ENCODE data around the gene HTT.

DNA sequence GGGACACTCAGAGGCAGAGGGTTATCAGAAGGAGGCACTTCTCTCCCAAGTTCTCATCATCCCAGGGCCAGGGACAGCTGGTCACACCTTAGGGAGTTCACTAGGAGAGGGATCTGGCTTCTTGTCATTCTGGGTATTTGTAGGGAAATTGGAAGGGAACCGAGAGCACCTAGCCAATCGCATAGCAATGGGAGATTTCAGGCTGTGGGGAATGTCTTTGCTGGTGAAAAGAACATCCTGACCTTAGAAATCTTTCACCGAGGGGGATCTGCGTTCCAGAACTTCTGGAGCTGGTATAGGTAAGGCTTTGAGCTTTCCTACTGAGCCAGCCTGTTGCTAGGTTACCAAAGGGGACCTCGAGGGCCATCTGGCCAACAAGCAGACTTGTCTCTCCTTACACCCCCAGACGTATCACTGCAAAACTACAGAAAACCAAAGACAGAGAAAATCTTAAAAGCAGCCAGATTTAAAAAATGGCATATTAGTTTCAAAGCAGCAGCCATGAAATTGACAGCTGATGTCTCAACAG lies 6.9 kb upstream of the HTT start:
- TF ChIP-seq, protein P1, sequence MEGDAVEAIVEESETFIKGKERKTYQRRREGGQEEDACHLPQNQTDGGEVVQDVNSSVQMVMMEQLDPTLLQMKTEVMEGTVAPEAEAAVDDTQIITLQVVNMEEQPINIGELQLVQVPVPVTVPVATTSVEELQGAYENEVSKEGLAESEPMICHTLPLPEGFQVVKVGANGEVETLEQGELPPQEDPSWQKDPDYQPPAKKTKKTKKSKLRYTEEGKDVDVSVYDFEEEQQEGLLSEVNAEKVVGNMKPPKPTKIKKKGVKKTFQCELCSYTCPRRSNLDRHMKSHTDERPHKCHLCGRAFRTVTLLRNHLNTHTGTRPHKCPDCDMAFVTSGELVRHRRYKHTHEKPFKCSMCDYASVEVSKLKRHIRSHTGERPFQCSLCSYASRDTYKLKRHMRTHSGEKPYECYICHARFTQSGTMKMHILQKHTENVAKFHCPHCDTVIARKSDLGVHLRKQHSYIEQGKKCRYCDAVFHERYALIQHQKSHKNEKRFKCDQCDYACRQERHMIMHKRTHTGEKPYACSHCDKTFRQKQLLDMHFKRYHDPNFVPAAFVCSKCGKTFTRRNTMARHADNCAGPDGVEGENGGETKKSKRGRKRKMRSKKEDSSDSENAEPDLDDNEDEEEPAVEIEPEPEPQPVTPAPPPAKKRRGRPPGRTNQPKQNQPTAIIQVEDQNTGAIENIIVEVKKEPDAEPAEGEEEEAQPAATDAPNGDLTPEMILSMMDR (IDR thresholded peaks at IDR 0.05 in 2 of 3, conservative IDR thresholded peaks at IDR 0.05 in 1 of 3; ENCODE audit: control insufficient read depth in 2 of 3, extremely low read depth in 1 of 3, insufficient read depth in 1 of 3, low read depth in 3 of 3, low read length in 3 of 3) = no peak
- TF ChIP-seq FOXK2 (IDR thresholded peaks at IDR 0.05) = no peak
- no peak for TF ChIP-seq TARDBP (IDR thresholded peaks at IDR 0.05; ENCODE audit: borderline replicate concordance)
- TF ChIP-seq HDAC2 (IDR thresholded peaks at IDR 0.05) = no peak
- TF ChIP-seq, protein P2, sequence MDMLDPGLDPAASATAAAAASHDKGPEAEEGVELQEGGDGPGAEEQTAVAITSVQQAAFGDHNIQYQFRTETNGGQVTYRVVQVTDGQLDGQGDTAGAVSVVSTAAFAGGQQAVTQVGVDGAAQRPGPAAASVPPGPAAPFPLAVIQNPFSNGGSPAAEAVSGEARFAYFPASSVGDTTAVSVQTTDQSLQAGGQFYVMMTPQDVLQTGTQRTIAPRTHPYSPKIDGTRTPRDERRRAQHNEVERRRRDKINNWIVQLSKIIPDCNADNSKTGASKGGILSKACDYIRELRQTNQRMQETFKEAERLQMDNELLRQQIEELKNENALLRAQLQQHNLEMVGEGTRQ (IDR thresholded peaks at IDR 0.05; ENCODE audit: borderline replicate concordance, low read depth, low read length) = no peak
- TF ChIP-seq TAF1 (IDR thresholded peaks at IDR 0.05; ENCODE audit: borderline replicate concordance, low read depth, low read length) = no peak
- no peak for TF ChIP-seq EZH2 (IDR thresholded peaks at IDR 0.05; ENCODE audit: borderline replicate concordance, control insufficient read depth, low read depth, low read length)
- TF ChIP-seq RFX5 (IDR thresholded peaks at IDR 0.05; ENCODE audit: low read depth, low read length) = no peak

Data from GM12878 (cell line).